Measurements from ENCODE around the gene CAPN2. TPM values are rescaled to one million over a fixed set of nuclear protein-coding genes. Genes with fewer than 3 reads are reported as not detected.

The CAPN2 gene
- total RNA-seq, 1 experiment from 2014 or later, result 1,259 TPM

- H3K4me1 ChIP-seq (ENCODE audit: insufficient read depth, low read length), result peaks cover 40% of the 10 kb centered on the region
- no peaks in the 10 kb centered on the region for H3K9me2 ChIP-seq (replicated peaks; ENCODE audit: low read length)
- H3K36me3 ChIP-seq (ENCODE audit: low read depth, low read length), result peaks cover 55% of the 10 kb centered on the region
- H3K79me2 ChIP-seq (ENCODE audit: low read length), result 0 out of 2 replicates have a peak, but pooled peaks cover 6% of the 10 kb centered on the region
- no TSS peak for BruUV-seq (replicated peaks)
- no peak overlapping the region for H3K4me2 ChIP-seq (ENCODE audit: low read length)
- no peak overlapping the region for H2AFZ ChIP-seq (ENCODE audit: low read length)
- intact Hi-C loops (cut with micrococcal nuclease), result loop anchor here (10.0 kb wide), 1 partner anchor 68 kb away; the partner anchor contains the start of gene TP53BP2
- DNase-seq, result no peak
- H3K9me3 ChIP-seq (ENCODE audit: low read length), result no peaks in the 10 kb centered on the region
- 0 out of 2 replicates have a peak, but pooled peaks cover 5% of the 10 kb centered on the region for H4K20me1 ChIP-seq (ENCODE audit: low read length)
- CTCF ChIA-PET, result no interaction called here
- peaks cover 19% of the 10 kb centered on the region for H3F3A ChIP-seq (ENCODE audit: low read length, unreplicated experiment)
- no peak overlapping the region; the same call in 1 of the 2 replicates for H3K9ac ChIP-seq (ENCODE audit: low read length)
- peak overlapping the region; percentile 84 for H3K27ac ChIP-seq (ENCODE audit: low read length)
- TF ChIP-seq EZH2phosphoT487 (IDR thresholded peaks at IDR 0.05; ENCODE audit: borderline replicate concordance, low read length) (no peak), EZH2 (IDR thresholded peaks at IDR 0.05; ENCODE audit: low read length, unreplicated experiment) (no peak)
- TF ChIP-seq, protein P1, sequence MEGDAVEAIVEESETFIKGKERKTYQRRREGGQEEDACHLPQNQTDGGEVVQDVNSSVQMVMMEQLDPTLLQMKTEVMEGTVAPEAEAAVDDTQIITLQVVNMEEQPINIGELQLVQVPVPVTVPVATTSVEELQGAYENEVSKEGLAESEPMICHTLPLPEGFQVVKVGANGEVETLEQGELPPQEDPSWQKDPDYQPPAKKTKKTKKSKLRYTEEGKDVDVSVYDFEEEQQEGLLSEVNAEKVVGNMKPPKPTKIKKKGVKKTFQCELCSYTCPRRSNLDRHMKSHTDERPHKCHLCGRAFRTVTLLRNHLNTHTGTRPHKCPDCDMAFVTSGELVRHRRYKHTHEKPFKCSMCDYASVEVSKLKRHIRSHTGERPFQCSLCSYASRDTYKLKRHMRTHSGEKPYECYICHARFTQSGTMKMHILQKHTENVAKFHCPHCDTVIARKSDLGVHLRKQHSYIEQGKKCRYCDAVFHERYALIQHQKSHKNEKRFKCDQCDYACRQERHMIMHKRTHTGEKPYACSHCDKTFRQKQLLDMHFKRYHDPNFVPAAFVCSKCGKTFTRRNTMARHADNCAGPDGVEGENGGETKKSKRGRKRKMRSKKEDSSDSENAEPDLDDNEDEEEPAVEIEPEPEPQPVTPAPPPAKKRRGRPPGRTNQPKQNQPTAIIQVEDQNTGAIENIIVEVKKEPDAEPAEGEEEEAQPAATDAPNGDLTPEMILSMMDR (conservative IDR thresholded peaks at IDR 0.05; ENCODE audit: low read depth, low read length), result no peak
- H3K4me3 ChIP-seq (ENCODE audit: low read length), result no peak overlapping the region
- no peak for ATAC-seq
- H3K27me3 ChIP-seq (ENCODE audit: low read length), result no peaks in the 10 kb centered on the region
- POLR2A ChIA-PET (ENCODE audit: unreplicated experiment), result no interaction called here
Observed at GRCh38 chr1:223776826-223777454, 64.6 kb downstream of the CAPN2 start.

GRCh38 chr1:223780318-223780717 is 68.0 kb downstream of the CAPN2 start:
- H3K4me3 ChIP-seq (ENCODE audit: low read length), result no peak overlapping the region
- no peak overlapping the region for H2AFZ ChIP-seq (ENCODE audit: low read length)
- ChIA-PET CTCF (no interaction called here), POLR2A (ENCODE audit: unreplicated experiment) (no interaction called here)
- no peak overlapping the region for H3K27ac ChIP-seq (ENCODE audit: low read length)
- no peaks in the 10 kb centered on the region for H3K9me2 ChIP-seq (replicated peaks; ENCODE audit: low read length)
- H3F3A ChIP-seq (ENCODE audit: low read length, unreplicated experiment), result peaks cover 5% of the 10 kb centered on the region
- 0 out of 2 replicates have a peak, but pooled peaks cover 4% of the 10 kb centered on the region for H4K20me1 ChIP-seq (ENCODE audit: low read length)
- ATAC-seq (no peak), DNase-seq (no peak)
- BruUV-seq (replicated peaks), result TSS peak; percentile 27
- no peaks in the 10 kb centered on the region for H3K9me3 ChIP-seq (ENCODE audit: low read length)
- TF ChIP-seq, protein P1 (conservative IDR thresholded peaks at IDR 0.05; ENCODE audit: low read depth, low read length), result no peak
- no peak for TF ChIP-seq EZH2 (IDR thresholded peaks at IDR 0.05; ENCODE audit: low read length, unreplicated experiment)
- TF ChIP-seq EZH2phosphoT487 (IDR thresholded peaks at IDR 0.05; ENCODE audit: borderline replicate concordance, low read length), result no peak
- H3K79me2 ChIP-seq (ENCODE audit: low read length), result no peaks in the 10 kb centered on the region
- intact Hi-C loops (cut with micrococcal nuclease), result no loop called here
- H3K4me2 ChIP-seq (ENCODE audit: low read length), result no peak overlapping the region
- peaks cover 14% of the 10 kb centered on the region for H3K4me1 ChIP-seq (ENCODE audit: insufficient read depth, low read length)
- H3K27me3 ChIP-seq (ENCODE audit: low read length), result no peaks in the 10 kb centered on the region
- H3K9ac ChIP-seq (ENCODE audit: low read length), result no peak overlapping the region
- H3K36me3 ChIP-seq (ENCODE audit: low read depth, low read length), result peaks cover 33% of the 10 kb centered on the region

DNA sequence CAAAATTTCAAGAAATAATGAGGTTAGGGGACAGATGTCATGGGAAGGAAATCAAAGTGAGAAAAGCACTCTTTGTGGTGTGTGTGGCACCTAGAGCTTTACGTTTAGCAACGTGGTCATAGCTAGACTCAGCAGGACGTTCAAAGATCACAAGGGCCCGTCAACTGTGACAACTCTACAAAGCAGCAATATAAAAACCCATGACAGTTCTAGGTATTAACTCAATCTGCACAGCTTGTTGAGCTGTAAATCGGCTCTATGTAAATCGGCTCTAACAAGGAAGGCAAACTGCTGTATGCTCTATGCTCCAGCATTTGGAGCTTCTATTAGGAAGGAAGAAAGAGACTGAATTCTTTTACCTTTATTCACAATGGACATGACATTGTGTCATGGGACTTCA is 68.6 kb downstream of the CAPN2 start:
- Histone ChIP-seq H3K9me3 (ENCODE audit: low read length) (no peaks in the 10 kb centered on the region), H3K4me2 (ENCODE audit: low read length) (no peak overlapping the region), H3K79me2 (ENCODE audit: low read length) (no peaks in the 10 kb centered on the region), H4K20me1 (ENCODE audit: low read length) (no peaks in the 10 kb centered on the region), H3K27me3 (ENCODE audit: low read length) (no peaks in the 10 kb centered on the region), H3K9me2 (replicated peaks; ENCODE audit: low read length) (no peaks in the 10 kb centered on the region), H3F3A (ENCODE audit: low read length, unreplicated experiment) (no peaks in the 10 kb centered on the region), H3K27ac (ENCODE audit: low read length) (no peak overlapping the region), H3K36me3 (ENCODE audit: low read depth, low read length) (peaks cover 28% of the 10 kb centered on the region), H3K9ac (ENCODE audit: low read length) (no peak overlapping the region), H3K4me3 (ENCODE audit: low read length) (no peak overlapping the region), H3K4me1 (ENCODE audit: insufficient read depth, low read length) (peaks cover 8% of the 10 kb centered on the region), H2AFZ (ENCODE audit: low read length) (no peak overlapping the region)
- POLR2A ChIA-PET (ENCODE audit: unreplicated experiment), result interaction anchor here (0.5 kb wide), 1 partner anchor 13 kb away, joined by 4 read pairs; no protein-coding TSS in a partner anchor
- intact Hi-C loops (cut with micrococcal nuclease), result no loop called here
- DNase-seq (no peak), ATAC-seq (no peak)
- CTCF ChIA-PET, result no interaction called here
- no TSS peak for BruUV-seq (replicated peaks)
- TF ChIP-seq EZH2 (IDR thresholded peaks at IDR 0.05; ENCODE audit: low read length, unreplicated experiment) (no peak), EZH2phosphoT487 (IDR thresholded peaks at IDR 0.05; ENCODE audit: borderline replicate concordance, low read length) (no peak)
- TF ChIP-seq, protein P1 (conservative IDR thresholded peaks at IDR 0.05; ENCODE audit: low read depth, low read length), result no peak
